ENCODE results near the gene AK3. TPM values are rescaled to one million over a fixed set of nuclear protein-coding genes. Genes with fewer than 3 reads are reported as not detected.
A peak's percentile ranks its signal among the peaks of the same experiment; 100 is the strongest.

Gene AK3
- total RNA-seq, 1 donor: 72.5 TPM

DNA sequence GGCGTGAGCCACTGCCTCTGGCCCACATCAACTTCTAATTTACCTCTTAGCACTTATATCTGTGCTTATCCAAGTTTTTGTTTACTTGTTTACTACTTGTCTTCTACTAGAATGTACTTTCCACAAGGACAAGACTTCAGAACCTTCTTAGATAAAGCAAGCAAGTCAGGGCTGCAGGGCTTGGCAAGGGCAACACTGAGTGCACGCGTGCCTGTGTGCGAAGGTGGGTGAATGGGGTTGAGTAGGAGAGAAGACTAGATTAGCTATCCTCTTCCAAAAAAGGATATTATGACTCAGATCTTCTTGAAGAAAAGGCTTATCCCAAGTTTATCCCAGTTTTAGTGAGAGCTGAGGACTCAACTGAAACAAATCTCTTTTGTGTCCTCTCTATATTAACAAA is 19.3 kb downstream of the AK3 start:
- H3K4me3 ChIP-seq (ENCODE audit: low read depth, low read length): no peak overlapping the region
- no peak for DNase-seq (ENCODE audit: low read depth)
- TF ChIP-seq, protein P1, sequence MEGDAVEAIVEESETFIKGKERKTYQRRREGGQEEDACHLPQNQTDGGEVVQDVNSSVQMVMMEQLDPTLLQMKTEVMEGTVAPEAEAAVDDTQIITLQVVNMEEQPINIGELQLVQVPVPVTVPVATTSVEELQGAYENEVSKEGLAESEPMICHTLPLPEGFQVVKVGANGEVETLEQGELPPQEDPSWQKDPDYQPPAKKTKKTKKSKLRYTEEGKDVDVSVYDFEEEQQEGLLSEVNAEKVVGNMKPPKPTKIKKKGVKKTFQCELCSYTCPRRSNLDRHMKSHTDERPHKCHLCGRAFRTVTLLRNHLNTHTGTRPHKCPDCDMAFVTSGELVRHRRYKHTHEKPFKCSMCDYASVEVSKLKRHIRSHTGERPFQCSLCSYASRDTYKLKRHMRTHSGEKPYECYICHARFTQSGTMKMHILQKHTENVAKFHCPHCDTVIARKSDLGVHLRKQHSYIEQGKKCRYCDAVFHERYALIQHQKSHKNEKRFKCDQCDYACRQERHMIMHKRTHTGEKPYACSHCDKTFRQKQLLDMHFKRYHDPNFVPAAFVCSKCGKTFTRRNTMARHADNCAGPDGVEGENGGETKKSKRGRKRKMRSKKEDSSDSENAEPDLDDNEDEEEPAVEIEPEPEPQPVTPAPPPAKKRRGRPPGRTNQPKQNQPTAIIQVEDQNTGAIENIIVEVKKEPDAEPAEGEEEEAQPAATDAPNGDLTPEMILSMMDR (IDR thresholded peaks at IDR 0.05; ENCODE audit: insufficient read depth, low read depth, low read length): no peak

- no peak for DNase-seq (ENCODE audit: low read depth)
- H3K4me3 ChIP-seq (ENCODE audit: low read depth, low read length): no peak overlapping the region
- TF ChIP-seq, protein P1 (IDR thresholded peaks at IDR 0.05; ENCODE audit: insufficient read depth, low read depth, low read length): no peak
Observed at GRCh38 chr9:4718911-4719310, 22.1 kb downstream of the AK3 start.

- TF ChIP-seq, protein P1 (IDR thresholded peaks at IDR 0.05; ENCODE audit: insufficient read depth, low read depth, low read length): no peak
- no peak overlapping the region for H3K4me3 ChIP-seq (ENCODE audit: low read depth, low read length)
- no peak for DNase-seq (ENCODE audit: low read depth)
Observed at GRCh38 chr9:4717815-4718214, 23.2 kb downstream of the AK3 start.

DNA sequence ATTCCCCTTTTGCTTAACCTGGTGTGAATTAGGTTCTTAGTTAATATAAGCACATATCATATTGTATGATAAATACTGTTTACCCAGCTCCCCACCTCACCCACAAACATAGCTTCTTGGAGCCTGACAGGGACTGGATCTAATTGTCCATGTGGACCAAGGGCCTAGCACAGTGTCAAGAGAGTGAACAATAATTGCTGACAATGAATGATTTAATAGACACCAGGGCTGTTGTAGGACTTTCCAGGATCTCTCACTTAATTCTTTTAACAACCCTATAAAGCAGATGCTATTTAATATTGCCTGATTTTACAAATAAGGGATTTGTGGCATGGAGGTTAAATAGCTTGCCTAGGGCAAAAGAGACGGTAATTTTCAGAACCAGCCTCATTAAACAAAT is 24.8 kb downstream of the AK3 start:
- H3K4me3 ChIP-seq (ENCODE audit: low read depth, low read length): no peak overlapping the region
- TF ChIP-seq, protein P1 (IDR thresholded peaks at IDR 0.05; ENCODE audit: insufficient read depth, low read depth, low read length): no peak
- no peak for DNase-seq (ENCODE audit: low read depth)

DNA sequence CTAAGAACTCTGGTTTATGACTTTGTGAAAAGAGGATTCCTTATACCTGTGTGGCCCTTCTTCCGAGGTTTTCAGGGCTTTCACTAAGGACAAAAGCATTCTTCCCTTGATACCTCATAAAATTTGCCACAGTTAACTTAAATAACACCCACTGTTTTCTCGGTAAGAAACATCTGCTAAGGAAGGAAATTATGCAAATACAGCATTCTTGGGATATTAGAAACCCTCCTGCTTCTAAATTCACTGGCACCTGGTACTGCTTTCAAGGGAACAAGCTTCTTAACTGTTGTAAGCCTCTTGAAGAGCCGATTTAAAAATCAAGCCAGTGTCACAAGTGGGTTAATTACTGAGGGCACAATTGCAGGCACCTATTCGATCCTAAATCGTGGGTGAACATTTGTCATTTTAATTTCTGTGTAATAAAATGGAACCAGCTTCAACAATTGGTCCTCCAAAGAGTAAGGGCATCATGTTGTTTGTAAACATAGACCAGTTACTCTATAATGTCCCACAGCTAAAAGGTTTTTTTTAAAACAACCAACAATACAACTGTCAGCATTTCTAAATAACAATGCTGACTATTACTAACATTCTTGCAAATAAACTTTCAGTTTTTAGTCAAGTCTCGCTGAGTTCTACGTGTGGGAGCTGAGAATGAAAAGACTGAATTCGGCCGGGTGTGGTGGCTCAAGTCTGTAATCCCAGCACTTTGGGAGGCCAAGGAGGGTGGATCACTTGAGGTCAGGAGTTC is 26.6 kb downstream of the AK3 start:
- no peak overlapping the region for H3K4me3 ChIP-seq (ENCODE audit: low read depth, low read length)
- TF ChIP-seq, protein P1 (IDR thresholded peaks at IDR 0.05; ENCODE audit: insufficient read depth, low read depth, low read length): no peak
- peak; percentile 29 for DNase-seq (ENCODE audit: low read depth)

DNA sequence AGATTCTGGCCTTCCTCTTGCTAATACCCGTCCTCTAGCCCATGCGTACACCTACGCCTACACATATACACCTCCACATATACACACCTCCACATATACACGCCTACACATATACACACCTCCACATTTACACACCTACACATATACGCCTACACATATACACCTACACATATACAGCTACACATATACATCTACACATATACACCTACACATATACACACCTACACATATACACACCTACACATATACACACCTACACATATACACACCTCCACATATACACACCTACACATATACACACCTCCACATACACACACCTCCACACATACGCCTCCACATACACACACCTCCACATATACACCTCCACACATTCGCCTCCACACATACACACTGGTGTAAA is 27.2 kb downstream of the AK3 start:
- H3K4me3 ChIP-seq (ENCODE audit: low read depth, low read length): no peak overlapping the region
- TF ChIP-seq, protein P1 (IDR thresholded peaks at IDR 0.05; ENCODE audit: insufficient read depth, low read depth, low read length): no peak
- no peak for DNase-seq (ENCODE audit: low read depth)

GRCh38 chr9:4709380-4709779 is 31.6 kb downstream of the AK3 start:
- H3K4me3 ChIP-seq (ENCODE audit: low read depth, low read length): no peak overlapping the region
- TF ChIP-seq, protein P1 (IDR thresholded peaks at IDR 0.05; ENCODE audit: insufficient read depth, low read depth, low read length): no peak
- DNase-seq (ENCODE audit: low read depth): no peak

All from fibroblast of villous mesenchyme (primary cell).